NOMO-1 (cell line): ENCODE results near the gene UBE2D1.
A peak's percentile ranks its signal among the peaks of the same experiment; 100 is the strongest.

Experiments
- DNase-seq, 2 experiments: peaks; one replicate each; lab custom pipeline; 2025; ENCODE audit not compliant: unreplicated experiment in 2 of 2; lab: John Stamatoyannopoulos, UW

UBE2D1 gene

GRCh38 chr10:58334817-58335305 is at the start of gene UBE2D1:
Gene UBE2D1 (plus strand): TSS chr10:58335006. CDS start chr10:58335202, 196 bp downstream.
- DNase-seq: peak; percentile 66 to 76

- peak; percentile 22 to 59 for DNase-seq
Measured at GRCh38 chr10:58291538-58292174, 43.1 kb upstream of the UBE2D1 start.

- no peak for DNase-seq
Measured at GRCh38 chr10:58293989-58294388, 40.8 kb upstream of the UBE2D1 start.

GRCh38 chr10:58299580-58299979 is 35.2 kb upstream of the UBE2D1 start:
- peak; percentile 53 to 81 for DNase-seq

GRCh38 chr10:58300676-58301075 is 34.1 kb upstream of the UBE2D1 start:
- no peak for DNase-seq

- DNase-seq: no peak
Measured at GRCh38 chr10:58302254-58302653, 32.6 kb upstream of the UBE2D1 start.

- no peak for DNase-seq
Measured at GRCh38 chr10:58304099-58304633, 30.6 kb upstream of the UBE2D1 start.

GRCh38 chr10:58305821-58306220 is 29.0 kb upstream of the UBE2D1 start:
- DNase-seq: no peak

GRCh38 chr10:58307676-58308075 is 27.1 kb upstream of the UBE2D1 start:
- no peak for DNase-seq

GRCh38 chr10:58311026-58311425 is 23.8 kb upstream of the UBE2D1 start:
- DNase-seq: no peak

- DNase-seq: no peak
Measured at GRCh38 chr10:58316874-58317273, 17.9 kb upstream of the UBE2D1 start.

GRCh38 chr10:58318346-58318745 is 16.5 kb upstream of the UBE2D1 start:
- no peak for DNase-seq

GRCh38 chr10:58319599-58319998 is 15.2 kb upstream of the UBE2D1 start:
- DNase-seq: no peak

GRCh38 chr10:58320351-58321049 is 14.3 kb upstream of the UBE2D1 start:
- DNase-seq: no peak

GRCh38 chr10:58322072-58322834 is 12.6 kb upstream of the UBE2D1 start:
- DNase-seq: peak; percentile 83 to 97

GRCh38 chr10:58322835-58323209 is 12.0 kb upstream of the UBE2D1 start:
- DNase-seq: no peak

- DNase-seq: no peak
Measured at GRCh38 chr10:58326967-58327381, 7.8 kb upstream of the UBE2D1 start.

- no peak for DNase-seq
Measured at GRCh38 chr10:58328233-58328632, 6.6 kb upstream of the UBE2D1 start.

- peak in 1 of 2 experiments; percentile 18 for DNase-seq
Measured at GRCh38 chr10:58330431-58330830, 4.4 kb upstream of the UBE2D1 start.

- peak in 1 of 2 experiments; percentile 20 for DNase-seq
Measured at GRCh38 chr10:58331646-58332045, 3.2 kb upstream of the UBE2D1 start.

GRCh38 chr10:58335306-58336005 is 650 bp downstream of the UBE2D1 start:
- DNase-seq: peak in 1 of 2 experiments; percentile 31
